K562 (cell line): ENCODE data around the gene OR2H2. TPM values are rescaled to one million over a fixed set of nuclear protein-coding genes. Genes with fewer than 3 reads are reported as not detected.
A peak's percentile ranks its signal among the peaks of the same experiment; 100 is the strongest.

Experiments used
- BRD9 ChIP-seq: fragments of 450-650 bp; IDR thresholded peaks from 2 replicates; pipeline ENCODE4 v1.6.1; 2018; ENCODE audit warnings: low read depth; ENCODE audit not compliant: partially characterized antibody
- CBX1 ChIP-seq: sonication (generic); IDR thresholded peaks from 2 replicates; pipeline ENCODE4 v1.6.1; 2016; ENCODE audit warnings: antibody characterized with exemption, low read depth, mild to moderate bottlenecking
- DIDO1 ChIP-seq: fragments of 450-650 bp; IDR thresholded peaks from 2 replicates; pipeline ENCODE4 v1.6.1; 2016; ENCODE audit warnings: low read depth, missing biosample characterization, missing genetic modification characterization
- ELF1 ChIP-seq: fragments of 200-800 bp; sonication (Bioruptor generic); IDR thresholded peaks from 2 replicates; pipeline ENCODE4 v1.6.1; 2016; ENCODE audit warnings: missing genetic modification characterization, missing compliant biosample characterization
- FUS ChIP-seq: fragments of 200-400 bp; formaldehyde crosslinking; optimal IDR thresholded peaks from 2 replicates; pipeline ENCODE3; 2017; ENCODE audit warnings: low read depth, low read length
- GATAD2A ChIP-seq: fragments of 450-650 bp; IDR thresholded peaks from 2 replicates; pipeline ENCODE4 v1.6.1; 2017
- MBD2 ChIP-seq: sonication (generic); IDR thresholded peaks from 2 replicates; pipeline ENCODE4 v1.6.1; 2016; ENCODE audit warnings: low read depth, borderline replicate concordance
- MYBL2 ChIP-seq, 2 experiments: fragments of 450-650 bp in 1 of 2; sonication (generic) in 1 of 2; formaldehyde crosslinking in 1 of 2; IDR thresholded peaks; 2 replicates each; pipeline versions ENCODE4 v1.6.1 to v1.8.1; 2017 to 2022; ENCODE audit warnings: borderline replicate concordance in 1 of 2, inconsistent platforms in 1 of 2, low read depth in 1 of 2, mild to moderate bottlenecking in 1 of 2, missing genetic modification reagents in 1 of 2, moderate library complexity in 1 of 2
- NFRKB ChIP-seq: fragments of 450-650 bp; IDR thresholded peaks from 2 replicates; pipeline ENCODE4 v1.6.1; 2016; ENCODE audit warnings: low read depth
- PHF20 ChIP-seq: fragments of 450-650 bp; IDR thresholded peaks from 2 replicates; pipeline ENCODE4 v1.6.1; 2018; ENCODE audit not compliant: partially characterized antibody
- POLR2B ChIP-seq: fragments of 450-650 bp; IDR thresholded peaks from 2 replicates; pipeline ENCODE4 v1.6.1; 2018; ENCODE audit warnings: low read depth; ENCODE audit not compliant: partially characterized antibody
- RBM14 ChIP-seq: fragments of 200-400 bp; formaldehyde crosslinking; IDR thresholded peaks from 2 replicates; pipeline ENCODE4 v1.6.1; 2018; ENCODE audit warnings: low read depth, mild to moderate bottlenecking, low read length, moderate library complexity, borderline replicate concordance; ENCODE audit not compliant: insufficient read depth
- TCF3 ChIP-seq: sonication (generic); formaldehyde crosslinking; IDR thresholded peaks from 2 replicates; pipeline ENCODE4 v1.4.0; 2020; ENCODE audit warnings: mild to moderate bottlenecking, missing genetic modification reagents
- TGIF2 ChIP-seq: sonication (generic); formaldehyde crosslinking; IDR thresholded peaks from 2 replicates; pipeline ENCODE4 v1.8.1; 2022; ENCODE audit warnings: mild to moderate bottlenecking, missing genetic modification reagents, moderate library complexity
- THRB ChIP-seq: fragments of 450-650 bp; formaldehyde crosslinking; conservative IDR thresholded peaks from 2 replicates; pipeline ENCODE4 v1.4.0; 2022; ENCODE audit warnings: mild to moderate bottlenecking, missing genetic modification characterization
- YBX1 ChIP-seq: fragments of 450-650 bp; IDR thresholded peaks from 2 replicates; pipeline ENCODE4 v1.7.1; 2016; ENCODE audit warnings: mild to moderate bottlenecking
- YY1 ChIP-seq, 3 experiments: IDR thresholded peaks; 2 replicates each; pipeline ENCODE4 v1.6.1; 2011; ENCODE audit warnings: low read length in 2 of 3, mild to moderate bottlenecking in 2 of 3, moderate library complexity in 2 of 3, borderline replicate concordance in 1 of 3, control low read depth in 1 of 3, low read depth in 1 of 3; ENCODE audit not compliant: insufficient read depth in 3 of 3, insufficient replicate concordance in 2 of 3, control insufficient read depth in 1 of 3, insufficient read length in 1 of 3; ENCODE audit errors: extremely low read depth in 1 of 3
- ZBTB11 ChIP-seq, 3 experiments: fragments of 200-800 bp in 1 of 3; fragments of 250-450 bp in 1 of 3; fragments of 450-650 bp in 1 of 3; sonication (Bioruptor Pico) in 1 of 3; sonication (Bioruptor generic) in 1 of 3; formaldehyde crosslinking in 1 of 3; IDR thresholded peaks; 2 replicates each; pipeline versions ENCODE4 v1.6.1 to v1.8.0; 2016 to 2022; ENCODE audit warnings: mild to moderate bottlenecking in 2 of 3, missing genetic modification characterization in 2 of 3, missing compliant biosample characterization in 1 of 3, moderate library complexity in 1 of 3
- ZFPM2 ChIP-seq: fragments of 250-450 bp; sonication (Bioruptor Pico); IDR thresholded peaks from 2 replicates; pipeline ENCODE4 v1.5.1; 2022; ENCODE audit warnings: mild to moderate bottlenecking
- polyA plus RNA-seq, 8 experiments: library from polyadenylated mRNA; depleted of rRNA in 4 of 8; stranded (reverse) in 5 of 8; unstranded in 3 of 8; fragments of >200 nt; fragmentation: Nextera tagmentation in 2 of 8; fragmentation: Illumina TruSeq in 1 of 8; extraction: Ambion mirVana in 2 of 8; extraction: Trizol in 1 of 8; gene quantifications; 2 replicates each; pipeline versions ENCODE4 v1.2.1 to v1.2.3, GENCODE V29; 2011 to 2014; ENCODE audit warnings: inconsistent platforms in 1 of 8, missing spikeins in 1 of 8
- total RNA-seq, 7 experiments: library from RNA; depleted of rRNA in 6 of 7; stranded (reverse); fragments of >200 nt in 6 of 7; fragmentation: Illumina TruSeq in 2 of 7; extraction: Trizol in 2 of 7; gene quantifications; 2 replicates each; pipeline versions ENCODE4 v1.2.1 to v1.2.3, GENCODE V29; 2011 to 2021; ENCODE audit warnings: low replicate concordance in 1 of 7
- TF ChIP-seq, protein P1 (sequence below): sonication (generic); formaldehyde crosslinking; IDR thresholded peaks from 2 replicates; pipeline ENCODE4 v1.8.1; 2023; ENCODE audit warnings: mild to moderate bottlenecking, missing genetic modification reagents

The OR2H2 gene
- total and polyA plus RNA-seq, 9 of the 15 experiments (the other 6 are each of a cell fraction or from before 2014, with no cell fraction given): not detected

- TF ChIP-seq, protein P1, sequence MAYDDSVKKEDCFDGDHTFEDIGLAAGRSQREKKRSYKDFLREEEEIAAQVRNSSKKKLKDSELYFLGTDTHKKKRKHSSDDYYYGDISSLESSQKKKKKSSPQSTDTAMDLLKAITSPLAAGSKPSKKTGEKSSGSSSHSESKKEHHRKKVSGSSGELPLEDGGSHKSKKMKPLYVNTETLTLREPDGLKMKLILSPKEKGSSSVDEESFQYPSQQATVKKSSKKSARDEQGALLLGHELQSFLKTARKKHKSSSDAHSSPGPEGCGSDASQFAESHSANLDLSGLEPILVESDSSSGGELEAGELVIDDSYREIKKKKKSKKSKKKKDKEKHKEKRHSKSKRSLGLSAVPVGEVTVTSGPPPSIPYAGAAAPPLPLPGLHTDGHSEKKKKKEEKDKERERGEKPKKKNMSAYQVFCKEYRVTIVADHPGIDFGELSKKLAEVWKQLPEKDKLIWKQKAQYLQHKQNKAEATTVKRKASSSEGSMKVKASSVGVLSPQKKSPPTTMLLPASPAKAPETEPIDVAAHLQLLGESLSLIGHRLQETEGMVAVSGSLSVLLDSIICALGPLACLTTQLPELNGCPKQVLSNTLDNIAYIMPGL (CRISPR knock-in tag): peak; percentile 75; the same call in 1 of the 2 replicates
- no peak for TF ChIP-seq TGIF2 (CRISPR knock-in tag)
- TF ChIP-seq THRB: peak; percentile 96
- no peak for TF ChIP-seq ELF1
- TF ChIP-seq FUS: no peak
- TF ChIP-seq NFRKB: peak; percentile 84
- peak; percentile 17; the same call in 1 of the 2 replicates for TF ChIP-seq TCF3 (CRISPR knock-in tag)
- TF ChIP-seq ZBTB11 (CRISPR knock-in tag; IDR thresholded peaks at IDR 0.05): 0 out of 6 replicates have a peak, but pooled peaks of 1 of the 3 experiments have one; percentile 33
- TF ChIP-seq PHF20: peak; percentile 39
- peak; percentile 78; the same call in 1 of the 2 replicates for TF ChIP-seq GATAD2A
- TF ChIP-seq POLR2B: peak; percentile 60
- no peak; the same call in 1 of the 2 replicates for TF ChIP-seq CBX1
- peak; percentile 94 for TF ChIP-seq BRD9
- TF ChIP-seq ZFPM2 (CRISPR knock-in tag): no peak
- TF ChIP-seq RBM14: no peak
- no peak for TF ChIP-seq MBD2
- TF ChIP-seq YY1 (IDR thresholded peaks at IDR 0.05; ENCODE audit: borderline replicate concordance in 1 of 3, control insufficient read depth in 1 of 3, extremely low read depth in 1 of 3, insufficient read depth in 3 of 3, insufficient read length in 1 of 3, insufficient replicate concordance in 2 of 3, low read depth in 1 of 3, low read length in 2 of 3): peak in 1 of 3 experiments; percentile 38
- TF ChIP-seq YBX1: no peak
- peak; percentile 22; the same call in 1 of the 2 replicates for TF ChIP-seq MYBL2 (IDR thresholded peaks at IDR 0.05; ENCODE audit: low read depth)
- no peak for TF ChIP-seq MYBL2 (CRISPR knock-in tag; IDR thresholded peaks at IDR 0.05; ENCODE audit: borderline replicate concordance)
- TF ChIP-seq DIDO1 (tag): no peak
These were observed 43.7 kb downstream of the OR2H2 start (continued) for GRCh38 chr6:29628419-29629281.
